ENCODE data around the gene GPATCH2.

DNA sequence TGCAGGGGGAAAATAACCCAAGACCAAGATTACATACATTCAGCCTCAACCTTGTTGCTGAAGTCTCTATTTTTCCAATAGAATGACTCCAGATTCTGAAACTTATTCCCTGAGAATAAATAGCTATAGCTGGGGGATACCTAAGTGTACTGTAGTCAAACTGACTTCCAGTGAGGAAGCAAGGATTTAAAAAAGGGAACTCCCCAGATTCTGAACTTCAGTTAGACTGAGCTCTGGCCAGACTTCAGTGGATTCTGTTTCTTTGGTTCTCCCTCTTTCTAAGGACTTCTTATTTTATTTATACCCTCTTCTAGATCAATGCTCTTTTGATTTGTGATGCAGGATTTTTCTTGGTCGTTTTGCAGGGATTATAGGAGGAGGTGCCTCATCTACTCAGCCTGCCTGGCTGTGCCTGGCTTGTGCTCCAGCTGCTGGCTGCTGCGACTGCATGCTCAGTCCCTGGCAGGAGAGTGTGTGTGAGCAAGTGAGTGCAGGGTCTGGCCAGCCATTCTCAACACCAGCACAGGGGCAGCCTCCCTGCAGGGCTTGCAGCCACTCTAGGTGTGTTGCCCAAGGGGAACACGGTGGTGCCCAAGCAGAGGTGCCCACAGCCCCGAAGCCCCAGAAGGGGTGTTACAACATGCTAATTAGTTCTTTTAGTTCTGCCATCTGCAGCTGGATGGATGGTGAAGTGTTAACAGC lies 43.3 kb upstream of the GPATCH2 start:
- TF ChIP-seq, protein P1, sequence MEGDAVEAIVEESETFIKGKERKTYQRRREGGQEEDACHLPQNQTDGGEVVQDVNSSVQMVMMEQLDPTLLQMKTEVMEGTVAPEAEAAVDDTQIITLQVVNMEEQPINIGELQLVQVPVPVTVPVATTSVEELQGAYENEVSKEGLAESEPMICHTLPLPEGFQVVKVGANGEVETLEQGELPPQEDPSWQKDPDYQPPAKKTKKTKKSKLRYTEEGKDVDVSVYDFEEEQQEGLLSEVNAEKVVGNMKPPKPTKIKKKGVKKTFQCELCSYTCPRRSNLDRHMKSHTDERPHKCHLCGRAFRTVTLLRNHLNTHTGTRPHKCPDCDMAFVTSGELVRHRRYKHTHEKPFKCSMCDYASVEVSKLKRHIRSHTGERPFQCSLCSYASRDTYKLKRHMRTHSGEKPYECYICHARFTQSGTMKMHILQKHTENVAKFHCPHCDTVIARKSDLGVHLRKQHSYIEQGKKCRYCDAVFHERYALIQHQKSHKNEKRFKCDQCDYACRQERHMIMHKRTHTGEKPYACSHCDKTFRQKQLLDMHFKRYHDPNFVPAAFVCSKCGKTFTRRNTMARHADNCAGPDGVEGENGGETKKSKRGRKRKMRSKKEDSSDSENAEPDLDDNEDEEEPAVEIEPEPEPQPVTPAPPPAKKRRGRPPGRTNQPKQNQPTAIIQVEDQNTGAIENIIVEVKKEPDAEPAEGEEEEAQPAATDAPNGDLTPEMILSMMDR (IDR thresholded peaks at IDR 0.05) = no peak
- TF ChIP-seq POLR2A (IDR thresholded peaks at IDR 0.05) = no peak

Measured in esophagus squamous epithelium (tissue), 4 donors.